GM20000 (cell line): ENCODE data around the gene KLHL3.
A peak's percentile ranks its signal among the peaks of the same experiment; 100 is the strongest.

Source experiments
- DNase-seq: peaks from one replicate; pipeline ENCODE4 v3.0.0; 2012; ENCODE audit warnings: low spot score
- TF ChIP-seq, protein P1 (sequence below): IDR thresholded peaks from 2 replicates; pipeline ENCODE4 v1.5.1; 2012; ENCODE audit warnings: mild to moderate bottlenecking, control low read depth; ENCODE audit errors: extremely low read depth, missing control alignments

Gene KLHL3

GRCh38 chr5:137760294-137760693, 24.4 kb upstream of the KLHL3 start:
- no peak for DNase-seq
- TF ChIP-seq, protein P1, sequence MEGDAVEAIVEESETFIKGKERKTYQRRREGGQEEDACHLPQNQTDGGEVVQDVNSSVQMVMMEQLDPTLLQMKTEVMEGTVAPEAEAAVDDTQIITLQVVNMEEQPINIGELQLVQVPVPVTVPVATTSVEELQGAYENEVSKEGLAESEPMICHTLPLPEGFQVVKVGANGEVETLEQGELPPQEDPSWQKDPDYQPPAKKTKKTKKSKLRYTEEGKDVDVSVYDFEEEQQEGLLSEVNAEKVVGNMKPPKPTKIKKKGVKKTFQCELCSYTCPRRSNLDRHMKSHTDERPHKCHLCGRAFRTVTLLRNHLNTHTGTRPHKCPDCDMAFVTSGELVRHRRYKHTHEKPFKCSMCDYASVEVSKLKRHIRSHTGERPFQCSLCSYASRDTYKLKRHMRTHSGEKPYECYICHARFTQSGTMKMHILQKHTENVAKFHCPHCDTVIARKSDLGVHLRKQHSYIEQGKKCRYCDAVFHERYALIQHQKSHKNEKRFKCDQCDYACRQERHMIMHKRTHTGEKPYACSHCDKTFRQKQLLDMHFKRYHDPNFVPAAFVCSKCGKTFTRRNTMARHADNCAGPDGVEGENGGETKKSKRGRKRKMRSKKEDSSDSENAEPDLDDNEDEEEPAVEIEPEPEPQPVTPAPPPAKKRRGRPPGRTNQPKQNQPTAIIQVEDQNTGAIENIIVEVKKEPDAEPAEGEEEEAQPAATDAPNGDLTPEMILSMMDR, result no peak

DNA sequence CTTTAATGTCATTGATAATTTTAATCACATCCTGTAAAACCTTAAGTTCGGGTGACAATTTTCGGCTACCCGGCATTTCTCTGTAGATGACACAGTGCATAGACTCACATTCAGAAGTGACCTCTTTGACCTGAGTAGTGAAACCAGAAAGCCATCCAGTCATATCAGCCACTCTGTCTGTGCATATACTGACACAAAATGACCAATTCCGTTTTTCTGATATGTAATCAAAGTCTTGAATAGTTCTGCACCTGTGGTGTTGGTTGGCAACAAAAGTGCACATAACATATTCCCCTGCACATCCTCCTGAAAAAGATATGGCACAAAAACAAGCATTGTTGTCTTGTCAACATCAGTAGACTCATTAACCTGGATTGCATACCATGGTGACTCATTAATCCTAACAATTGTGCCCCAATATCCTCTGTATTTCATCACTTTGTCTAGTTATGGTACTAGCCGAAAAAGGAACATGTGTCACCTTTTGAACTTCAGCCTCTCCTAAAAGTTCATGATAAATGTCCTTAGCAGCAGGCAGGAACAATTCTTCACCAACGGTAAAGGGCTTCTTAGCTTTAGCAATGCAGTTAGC, 22.9 kb upstream of the KLHL3 start:
- peak; percentile 45 for DNase-seq
- TF ChIP-seq, protein P1, result no peak

DNA sequence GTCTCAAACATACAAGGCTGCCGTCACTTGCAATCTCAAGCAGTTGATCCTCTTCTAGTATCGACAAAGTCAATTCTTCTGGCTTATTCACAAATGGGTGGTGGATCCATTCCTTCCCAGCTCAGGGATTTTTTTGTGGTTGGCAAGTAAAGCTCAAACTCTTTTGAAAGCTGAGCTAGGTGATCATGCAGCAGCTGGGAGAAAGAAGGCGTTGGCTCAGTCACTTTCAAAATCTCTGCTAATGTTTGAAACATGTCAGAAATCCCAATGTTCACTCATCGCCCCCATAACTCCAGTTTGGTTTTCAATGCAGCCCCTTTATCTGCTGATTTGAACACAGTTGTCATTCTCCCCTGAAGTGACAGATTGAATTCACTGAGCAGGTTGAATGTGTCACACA, 22.2 kb upstream of the KLHL3 start:
- no peak for DNase-seq
- TF ChIP-seq, protein P1, result no peak

DNA sequence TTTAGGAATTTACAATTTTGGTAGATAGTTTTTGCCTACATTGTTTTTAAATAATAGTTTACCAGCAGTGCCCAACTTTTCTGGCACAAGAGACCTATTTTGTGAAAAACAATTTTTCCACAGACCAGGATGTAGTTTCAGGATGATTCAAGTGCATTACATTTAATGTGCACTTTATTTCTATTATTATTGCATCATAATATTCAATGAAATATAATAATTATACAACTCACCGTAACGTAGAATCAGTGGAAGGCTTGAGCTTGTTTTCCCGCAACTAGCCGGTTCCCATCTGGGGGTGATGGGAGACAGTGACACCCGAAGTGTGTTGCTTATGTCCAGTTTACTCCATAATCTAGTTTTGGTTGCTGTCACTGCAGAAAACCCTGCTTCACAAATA, 21.7 kb upstream of the KLHL3 start:
- no peak for DNase-seq
- TF ChIP-seq, protein P1, result no peak

DNA sequence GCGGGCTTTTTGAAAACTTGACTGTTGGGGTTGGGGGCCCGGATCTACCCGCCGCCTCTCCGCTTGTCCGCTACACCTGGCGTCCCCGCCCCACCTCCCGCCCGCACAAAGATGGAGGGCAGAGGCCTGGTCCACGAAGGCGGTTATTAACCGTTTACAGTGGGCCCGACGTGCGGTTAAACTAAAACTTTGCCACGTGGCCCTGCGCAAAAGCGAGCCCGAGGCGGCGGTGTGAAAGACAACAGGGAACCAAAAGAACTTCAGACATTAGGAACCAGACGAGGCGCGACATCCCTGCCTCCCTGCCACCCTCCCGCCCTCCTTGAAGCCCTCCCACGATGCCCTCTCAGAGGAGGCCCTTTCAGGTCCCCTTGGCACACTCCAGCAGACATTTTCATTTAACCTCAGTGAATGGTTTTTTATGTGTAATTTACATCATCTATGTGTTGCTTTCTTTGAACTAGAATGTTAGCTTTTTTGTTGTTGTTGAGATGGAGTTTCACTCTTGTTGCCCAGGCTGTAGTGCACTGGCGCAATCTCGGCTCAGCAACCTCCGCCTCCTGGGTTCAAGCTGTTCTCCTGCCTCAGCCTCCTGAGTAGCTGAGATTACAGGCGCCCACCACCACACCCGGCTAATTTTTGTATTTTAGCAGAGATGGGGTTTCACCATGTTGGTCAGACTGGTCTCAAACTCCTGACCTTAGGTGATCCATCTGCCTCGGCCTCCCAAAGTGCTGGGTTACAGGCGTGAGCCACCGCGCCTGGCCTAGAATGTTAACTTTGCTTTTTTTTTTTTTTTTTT, 19.3 kb upstream of the KLHL3 start:
- no peak for DNase-seq
- TF ChIP-seq, protein P1, result no peak

DNA sequence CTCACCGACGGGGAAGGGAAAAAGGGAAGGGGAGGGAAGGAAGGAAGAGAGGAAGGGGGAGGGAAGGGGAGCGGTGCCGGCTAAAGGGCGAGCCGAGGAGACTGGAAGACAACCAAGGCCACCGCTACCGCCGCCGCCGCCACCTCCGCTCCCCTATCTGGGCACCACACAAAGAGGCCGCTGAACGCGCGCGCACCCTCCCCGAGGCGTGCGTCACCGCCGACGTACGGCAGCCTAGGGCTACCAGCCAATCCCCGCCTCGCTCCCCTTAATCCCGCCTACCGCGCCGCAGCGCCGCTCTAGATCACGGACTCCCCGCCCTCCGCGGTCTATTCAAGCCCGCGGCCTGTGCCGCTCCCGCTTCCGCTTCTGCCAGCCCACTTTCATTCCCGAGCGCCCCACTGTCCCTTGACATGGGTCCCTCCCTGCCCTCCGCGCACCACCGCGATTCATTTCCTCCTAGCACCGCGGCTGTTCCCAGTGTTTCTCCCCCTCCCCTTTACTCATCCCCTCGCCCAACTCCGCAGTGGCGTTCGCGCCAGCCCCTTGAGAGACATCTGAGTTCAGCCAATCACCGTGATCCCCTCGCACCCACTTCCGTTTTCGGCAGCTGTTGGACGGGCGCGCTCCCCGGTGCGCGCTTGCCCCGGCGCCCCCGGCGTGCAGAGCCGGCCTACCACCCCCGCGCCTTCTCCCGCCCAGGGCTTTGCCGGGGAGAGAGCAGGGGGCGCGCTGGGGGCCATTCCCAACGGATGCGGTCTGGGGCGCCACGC, 18.5 kb upstream of the KLHL3 start, which contains the start of gene HNRNPA0:
Gene HNRNPA0, minus strand, starts transcription at position 176 of the 773 bp plus-strand sequence. CDS start 297 bp downstream, outside the sequence.
- DNase-seq, result peak; percentile 97

More for the DNA sequence above, 18.5 kb upstream of the KLHL3 start, which contains the start of gene HNRNPA0:
- TF ChIP-seq, protein P1, result no peak
